CD4-positive, alpha-beta T cell treated with Interleukin-4 for 1 hour (primary cell): ENCODE results near the gene KHSRP.

Experiments
- DNase-seq, 2 donors: peaks; one replicate each; pipeline ENCODE4 v3.0.0-alpha.2; 2020 to 2022

Gene KHSRP

GRCh38 chr19:6384381-6384780 is 40.2 kb downstream of the KHSRP start:
- DNase-seq, result no peak

GRCh38 chr19:6383188-6383587 is 41.4 kb downstream of the KHSRP start:
- no peak for DNase-seq

GRCh38 chr19:6381030-6381750 is 43.4 kb downstream of the KHSRP start:
- DNase-seq, result no peak

- no peak for DNase-seq
Observed at GRCh38 chr19:6379744-6380143, 44.9 kb downstream of the KHSRP start.

GRCh38 chr19:6378486-6378885 is 46.1 kb downstream of the KHSRP start:
- DNase-seq, result no peak

GRCh38 chr19:6378041-6378440 is 46.6 kb downstream of the KHSRP start:
- DNase-seq, result no peak

GRCh38 chr19:6376512-6377190 is 48.0 kb downstream of the KHSRP start:
- DNase-seq, result no peak

- no peak for DNase-seq
Observed at GRCh38 chr19:6375411-6376010, 49.1 kb downstream of the KHSRP start, which contains the start of gene PSPN. Gene PSPN, minus strand, starts transcription at chr19:6375933. Its CDS starts 84 bp downstream, at chr19:6375849.

GRCh38 chr19:6374711-6375410 is 49.8 kb downstream of the KHSRP start:
- DNase-seq, result no peak

- no peak for DNase-seq
Observed at GRCh38 chr19:6374161-6374709, 50.4 kb downstream of the KHSRP start.

GRCh38 chr19:6373813-6374108 is 50.9 kb downstream of the KHSRP start:
- no peak for DNase-seq

- DNase-seq, result peak; percentile 98
Observed at GRCh38 chr19:6373096-6373812, 51.4 kb downstream of the KHSRP start.

GRCh38 chr19:6372594-6373095 is 52.0 kb downstream of the KHSRP start, which contains the start of gene ALKBH7:
Gene ALKBH7, plus strand, starts transcription at chr19:6372794. Its CDS starts 27 bp downstream, at chr19:6372821.
- DNase-seq, result peak; percentile 99

GRCh38 chr19:6364353-6364752 is 60.3 kb downstream of the KHSRP start:
- DNase-seq, result no peak
